H1 (cell line): ENCODE data around the gene MRPS2. TPM values are rescaled to one million over a fixed set of nuclear protein-coding genes. Genes with fewer than 3 reads are reported as not detected.

ENCODE experiments used
- CTCF ChIA-PET: fragments of 300-600 bp; sonication (Branson Sonifier 250); formaldehyde crosslinking; loops from one replicate; lab custom pipeline; 2021; ENCODE audit not compliant: partially characterized antibody; lab: Charles Lee
- POLR2A ChIA-PET: fragments of 300-600 bp; sonication (Branson Sonifier 250); formaldehyde crosslinking; loops from one replicate; lab custom pipeline; 2021; ENCODE audit warnings: inconsistent platforms; ENCODE audit not compliant: partially characterized antibody; lab: Charles Lee
- DNase-seq, 2 experiments: peaks; one replicate each; pipeline versions ENCODE4 v3.0.0 to v3.0.0-alpha.2; 2010 to 2022; ENCODE audit warnings: low spot score in 2 of 2, low read depth in 1 of 2, mixed read lengths in 1 of 2
- FAIRE-seq: peaks from 2 replicates; lab custom pipeline; 2011; peaks lifted over from hg19 to GRCh38; lab: Jason Lieb, UNC
- H2AFZ ChIP-seq: 2 replicates; pipeline ENCODE4 v1.8.1; 2012; ENCODE audit warnings: low read length, inconsistent platforms
- H2AK5ac ChIP-seq: 2 replicates; pipeline ENCODE4 v1.6.1; 2013; ENCODE audit warnings: low read depth, low read length
- H2BK120ac ChIP-seq: replicated peaks from 2 replicates; pipeline ENCODE3; 2013; ENCODE audit warnings: low read depth, low read length, inconsistent platforms
- H2BK12ac ChIP-seq: 2 replicates; pipeline ENCODE4 v1.6.1; 2013; ENCODE audit warnings: low read depth, low read length
- H2BK15ac ChIP-seq: 2 replicates; pipeline ENCODE4 v1.6.1; 2013; ENCODE audit warnings: low read length
- H2BK20ac ChIP-seq: 2 replicates; pipeline ENCODE4 v1.6.1; 2013; ENCODE audit warnings: low read length
- H2BK5ac ChIP-seq: 2 replicates; pipeline ENCODE4 v1.6.1; 2013; ENCODE audit warnings: low read depth, low read length
- H3K14ac ChIP-seq: 2 replicates; pipeline ENCODE4 v1.6.1; 2013; ENCODE audit warnings: inconsistent platforms; ENCODE audit not compliant: insufficient read length
- H3K18ac ChIP-seq: 2 replicates; pipeline ENCODE4 v1.6.1; 2013; ENCODE audit warnings: low read length; ENCODE audit errors: extremely low read depth
- H3K23ac ChIP-seq: 2 replicates; pipeline ENCODE4 v1.6.1; 2013; ENCODE audit warnings: inconsistent platforms; ENCODE audit not compliant: insufficient read length
- H3K23me2 ChIP-seq: 2 replicates; pipeline ENCODE4 v1.6.1; 2013; ENCODE audit warnings: low read depth, low read length
- H3K27ac ChIP-seq: 2 replicates; pipeline ENCODE4 v1.6.1; 2011; ENCODE audit warnings: low read depth, low read length, inconsistent platforms
- H3K27me3 ChIP-seq, 4 experiments: replicated peaks in 1 of 4; 1 replicate in 1 of 4; 2 replicates in 3 of 4; pipeline versions ENCODE4 v1.6.1 to v1.8.1; 2011 to 2013; ENCODE audit warnings: low read length in 3 of 4, mild to moderate bottlenecking in 3 of 4, inconsistent platforms in 2 of 4, mixed read lengths in 2 of 4, moderate library complexity in 1 of 4; ENCODE audit not compliant: control insufficient read depth in 3 of 4, insufficient read depth in 3 of 4; ENCODE audit errors: extremely low read depth in 1 of 4
- H3K36me3 ChIP-seq, 4 experiments: 2 replicates each; pipeline versions ENCODE4 v1.6.1 to v1.8.1; 2011 to 2013; ENCODE audit warnings: mild to moderate bottlenecking in 4 of 4, low read length in 3 of 4, moderate library complexity in 2 of 4, control low read depth in 1 of 4, inconsistent platforms in 1 of 4; ENCODE audit not compliant: insufficient read depth in 4 of 4, control insufficient read depth in 2 of 4
- H3K4ac ChIP-seq: replicated peaks from 2 replicates; pipeline ENCODE3; 2013; ENCODE audit warnings: low read length, low read depth, mixed read lengths, inconsistent platforms; ENCODE audit not compliant: insufficient read length
- H3K4me1 ChIP-seq, 4 experiments: replicated peaks in 1 of 4; 1 replicate in 1 of 4; 2 replicates in 3 of 4; pipeline versions ENCODE4 v1.6.1 to v1.8.1; 2011 to 2013; ENCODE audit warnings: low read length in 3 of 4, inconsistent platforms in 2 of 4, mixed read lengths in 1 of 4; ENCODE audit not compliant: insufficient read depth in 4 of 4, control insufficient read depth in 3 of 4
- H3K4me2 ChIP-seq, 2 experiments: 2 replicates each; pipeline versions ENCODE4 v1.6.1 to v1.8.1; 2011 to 2013; ENCODE audit warnings: low read depth in 2 of 2, low read length in 2 of 2, control low read depth in 1 of 2, inconsistent platforms in 1 of 2, mild to moderate bottlenecking in 1 of 2; ENCODE audit not compliant: insufficient read depth in 1 of 2
- H3K4me3 ChIP-seq, 4 experiments: fragments of 200-600, 300-600 bp in 1 of 4; sonication (generic), shearing (Covaris generic), sonication (Bioruptor Twin) in 1 of 4; 2 replicates each; pipeline versions ENCODE4 v1.5.1 to v1.8.1; 2011 to 2016; ENCODE audit warnings: low read length in 4 of 4, low read depth in 3 of 4, control low read depth in 2 of 4, inconsistent platforms in 2 of 4, mild to moderate bottlenecking in 2 of 4, mixed read lengths in 1 of 4, moderate library complexity in 1 of 4; ENCODE audit not compliant: insufficient read depth in 2 of 4; ENCODE audit errors: extremely low read depth in 1 of 4
- H3K56ac ChIP-seq: replicated peaks from 2 replicates; pipeline ENCODE3; 2013; ENCODE audit warnings: low read depth, mild to moderate bottlenecking, mixed read lengths, low read length, inconsistent platforms; ENCODE audit not compliant: insufficient read length
- H3K79me1 ChIP-seq: 2 replicates; pipeline ENCODE4 v1.6.1; 2013; ENCODE audit warnings: low read depth, low read length, control low read depth
- H3K79me2 ChIP-seq, 2 experiments: 2 replicates each; pipeline versions ENCODE4 v1.6.1 to v1.8.1; 2012 to 2013; ENCODE audit warnings: low read length in 2 of 2, mild to moderate bottlenecking in 2 of 2, inconsistent platforms in 1 of 2; ENCODE audit not compliant: insufficient read depth in 2 of 2, control insufficient read depth in 1 of 2
- H3K9ac ChIP-seq, 4 experiments: replicated peaks in 1 of 4; 1 replicate in 1 of 4; 2 replicates in 3 of 4; pipeline versions ENCODE4 v1.6.1 to v1.8.1; 2011 to 2013; ENCODE audit warnings: low read depth in 3 of 4, low read length in 3 of 4, control low read depth in 2 of 4, mild to moderate bottlenecking in 2 of 4, moderate library complexity in 2 of 4, inconsistent platforms in 1 of 4; ENCODE audit errors: extremely low read depth in 1 of 4
- H3K9me3 ChIP-seq, 2 experiments: 2 replicates each; pipeline versions ENCODE4 v1.6.1 to v1.8.1; 2012 to 2013; ENCODE audit warnings: mild to moderate bottlenecking in 2 of 2, moderate library complexity in 2 of 2, control low read depth in 1 of 2, inconsistent platforms in 1 of 2, low read depth in 1 of 2, low read length in 1 of 2, mixed read lengths in 1 of 2; ENCODE audit not compliant: insufficient read depth in 2 of 2
- H4K20me1 ChIP-seq, 2 experiments: replicated peaks in 1 of 2; 2 replicates each; pipeline versions ENCODE3 to v1.8.1; 2011 to 2013; ENCODE audit warnings: inconsistent platforms in 2 of 2, low read length in 2 of 2, mild to moderate bottlenecking in 1 of 2; ENCODE audit not compliant: insufficient read depth in 2 of 2, control insufficient read depth in 1 of 2
- H4K5ac ChIP-seq: 2 replicates; pipeline ENCODE4 v1.6.1; 2013; ENCODE audit warnings: low read length, low read depth, mixed read lengths, inconsistent platforms; ENCODE audit not compliant: insufficient read length
- H4K8ac ChIP-seq: 2 replicates; pipeline ENCODE4 v1.8.0; 2013; ENCODE audit warnings: mild to moderate bottlenecking, moderate library complexity, low read length, inconsistent platforms; ENCODE audit not compliant: insufficient read depth; ENCODE audit errors: extremely low read depth
- H4K91ac ChIP-seq: replicated peaks from 2 replicates; pipeline ENCODE3; 2013; ENCODE audit warnings: low read length, mixed read lengths, inconsistent platforms; ENCODE audit not compliant: insufficient read length
- ZNF274 ChIP-seq: IDR thresholded peaks from 2 replicates; pipeline ENCODE4 v1.7.0; 2012; ENCODE audit warnings: low read length, borderline replicate concordance; ENCODE audit errors: extremely low read depth
- WGBS, 2 experiments: shearing (Covaris generic) in 1 of 2; methylation state at CpG; one replicate each; pipeline versions ENCODE4 v1.1.6 to v1.1.7; 2013 to 2015; ENCODE audit warnings: low lambda C conversion rate in 2 of 2, mixed read lengths in 2 of 2, inconsistent platforms in 1 of 2, low coverage in 1 of 2, missing lambda C conversion rate in 1 of 2; ENCODE audit not compliant: insufficient replicate concordance in 2 of 2, insufficient coverage in 1 of 2, insufficient read length in 1 of 2; ENCODE audit errors: extremely low coverage in 1 of 2, missing lambda C conversion rate in 1 of 2; 5-methylcytosine and 5-hydroxymethylcytosine counted together
- polyA plus RNA-seq, 7 experiments: library from polyadenylated mRNA; depleted of rRNA in 3 of 7; stranded (reverse) in 5 of 7; unstranded in 2 of 7; fragments of >200 nt in 5 of 7; fragments of 200-250 nt in 2 of 7; gene quantifications; 1 replicate in 5 of 7; 2 replicates in 1 of 7; 4 replicates in 1 of 7; pipeline versions ENCODE4 v1.2.1 to v1.2.3, GENCODE V29; 2011 to 2013; ENCODE audit warnings: missing spikeins in 2 of 7, mixed read lengths in 2 of 7
- total RNA-seq: library from RNA; stranded (reverse); fragmentation: NEBNext Ultra II Directional; extraction: Animal tissue kit (Norgen Biotek cat#: 25700); gene quantifications from 2 replicates; pipeline ENCODE4 v1.2.1, GENCODE V29; 2021

MRPS2 gene
- total and polyA plus RNA-seq, 2 of the 8 experiments (the other 6 are each of a cell fraction or from before 2014, with no cell fraction given): 78.6 to 476 TPM

DNA sequence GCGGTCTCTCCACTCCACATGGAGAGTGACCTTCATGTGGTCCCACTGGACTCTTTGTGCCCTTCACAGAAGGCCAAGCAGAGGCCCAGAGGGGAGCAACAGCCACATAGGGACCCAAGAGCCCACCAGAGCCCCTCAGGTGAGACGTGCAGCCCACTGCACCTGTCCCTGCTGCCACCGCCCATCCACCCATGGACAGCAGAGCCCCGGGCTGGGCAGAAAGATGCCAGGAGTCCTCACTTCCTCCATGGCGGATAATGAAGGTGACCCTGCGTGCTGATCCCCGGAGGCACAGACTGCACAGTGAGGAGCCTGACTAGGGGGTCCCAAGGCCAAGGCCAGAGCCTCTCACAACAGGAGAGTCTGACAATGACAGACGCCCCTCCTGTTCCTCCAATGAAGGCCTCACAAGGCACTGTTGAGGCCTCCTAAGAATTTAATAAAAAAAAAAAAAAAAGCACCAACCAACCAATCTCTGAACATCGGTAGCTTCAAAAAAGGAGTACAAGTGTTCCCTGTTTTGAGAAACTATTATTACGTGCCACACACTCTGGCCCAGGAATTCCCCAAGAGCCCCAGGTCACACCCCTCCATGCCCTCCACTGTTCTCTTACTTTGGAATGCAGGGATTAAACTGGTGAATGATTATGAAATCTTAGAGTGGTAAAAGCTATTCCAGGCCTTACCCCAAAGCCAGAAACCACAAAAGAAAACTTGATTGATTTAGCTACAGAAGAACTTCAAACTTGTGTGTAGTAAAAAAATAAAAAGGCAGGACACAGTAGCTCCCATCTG, 23.7 kb upstream of the MRPS2 start:
- Histone ChIP-seq H3K4me3 (no peak overlapping the region), H2BK20ac (no peak overlapping the region), H3K79me1 (peaks cover 4% of the 10 kb centered on the region), H2AFZ (no peak overlapping the region), H3K9ac (no peak overlapping the region), H3K4me1 (peaks cover 3 to 13% (median 7%) of the 10 kb centered on the region in 4 experiments), H4K5ac (no peak overlapping the region), H2BK5ac (no peak overlapping the region), H3K36me3 (no peaks in the 10 kb centered on the region), H3K56ac (no peak overlapping the region), H3K23ac (no peak overlapping the region), H3K23me2 (peaks cover 7% of the 10 kb centered on the region; the same call in 1 of the 2 replicates), H3K14ac (no peak overlapping the region), H3K27ac (no peak overlapping the region), H2AK5ac (no peak overlapping the region), H4K91ac (no peak overlapping the region), H3K9me3 (no peaks in the 10 kb centered on the region), H2BK12ac (no peak overlapping the region), H3K79me2 (peaks cover 3 to 10% of the 10 kb centered on the region in 2 experiments; a peak in 2 of 4 replicates), H3K18ac (no peak overlapping the region), H4K20me1 (peaks cover 1 to 2% of the 10 kb centered on the region in 2 experiments), H3K4ac (no peak overlapping the region), H3K4me2 (no peak overlapping the region), H4K8ac (no peak overlapping the region), H2BK15ac (no peak overlapping the region), H2BK120ac (no peak overlapping the region), H3K27me3 (no peaks in the 10 kb centered on the region)
- FAIRE-seq (no peak), DNase-seq (no peak)
- TF ChIP-seq ZNF274: no peak
- WGBS, 2 experiments: 80% methylated on average over 10 of the region's 10 CpGs; no CpG with 5 or more reads in 1 of the 2 experiments
- ChIA-PET POLR2A (no interaction called here), CTCF (interaction anchor here (0.6 to 7.0 kb wide), 5 partner anchors 23 to 769 kb away, joined by 3 to 47 read pairs (median 5); a partner anchor contains a TSS)
